ENCODE data around the gene TSEN15.
"Not testable (repeated sequence)": the region's sequence is repeated elsewhere in the genome, so short reads cannot be mapped to it uniquely, and the experiment has no call there.

Gene TSEN15

GRCh38 chr1:184096580-184096979 is 45.0 kb downstream of the TSEN15 start:
- not testable (repeated sequence) for DNase-seq (ENCODE audit: low read depth in 2 of 2)

DNA sequence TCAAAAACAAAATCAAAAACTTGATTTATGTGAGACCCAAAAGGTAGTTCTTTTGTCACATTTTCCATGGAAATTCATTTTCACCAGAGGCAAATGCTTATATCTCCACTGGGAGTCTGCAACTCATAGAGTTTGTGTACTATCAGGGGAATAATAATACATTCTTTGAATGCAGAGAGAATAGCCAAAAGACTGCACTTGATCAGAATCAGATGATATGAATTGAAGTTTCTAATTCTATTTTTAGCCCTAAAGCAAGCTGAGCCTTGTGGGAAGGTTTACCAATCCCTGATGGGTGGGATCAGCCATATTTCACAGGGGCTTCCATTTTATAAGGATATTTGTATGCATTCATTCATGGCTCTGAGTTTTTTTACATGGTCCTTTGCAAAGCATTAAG is 49.6 kb downstream of the TSEN15 start:
- DNase-seq (ENCODE audit: low read depth in 2 of 2): no peak

- no peak for DNase-seq (ENCODE audit: low read depth in 2 of 2)
These were observed 50.0 kb downstream of the TSEN15 start for GRCh38 chr1:184101571-184101970.

DNA sequence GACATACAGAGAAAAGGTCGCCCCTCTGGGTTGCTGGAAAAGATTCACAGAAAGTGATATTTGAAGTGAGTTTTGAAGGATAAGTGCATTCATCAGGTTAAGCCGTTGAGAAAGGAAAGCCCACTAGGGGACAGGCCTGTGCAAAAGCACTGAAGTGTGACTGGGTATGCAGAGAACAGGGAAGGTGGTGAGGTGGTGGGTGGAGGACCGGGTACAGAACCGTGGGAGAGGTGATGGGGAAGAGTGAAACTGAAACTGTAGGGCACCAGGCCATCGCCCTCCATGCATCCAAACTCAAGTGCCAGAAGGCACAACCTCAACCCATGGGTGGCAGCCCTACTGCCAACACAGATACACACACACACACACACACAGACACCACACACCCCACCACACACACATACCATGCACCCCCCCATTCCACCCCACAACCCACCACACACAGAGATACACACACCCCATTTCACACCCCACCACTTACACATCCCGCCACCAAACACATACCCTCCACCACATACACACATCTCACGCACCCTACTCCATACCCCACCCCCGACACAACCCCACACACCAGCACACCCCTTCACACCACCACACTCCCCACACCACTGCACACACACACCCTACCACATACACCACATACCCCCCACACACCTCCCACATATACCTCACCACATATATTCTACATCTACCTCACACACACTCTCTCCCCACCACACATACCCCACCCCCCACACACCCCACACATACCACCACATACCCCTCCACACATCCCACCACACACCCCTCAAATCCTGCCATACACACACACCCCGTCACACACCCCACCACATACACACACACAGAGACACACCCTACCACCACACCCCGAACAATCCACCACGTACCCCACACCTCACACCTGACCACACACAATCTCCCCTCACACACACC is 59.0 kb downstream of the TSEN15 start:
- no peak for DNase-seq (ENCODE audit: low read depth in 2 of 2)

GRCh38 chr1:184112176-184112948 is 60.8 kb downstream of the TSEN15 start:
- no peak for DNase-seq (ENCODE audit: low read depth in 2 of 2)

- DNase-seq (ENCODE audit: low read depth in 2 of 2): no peak
These were observed 61.7 kb downstream of the TSEN15 start for GRCh38 chr1:184113251-184113650.

DNA sequence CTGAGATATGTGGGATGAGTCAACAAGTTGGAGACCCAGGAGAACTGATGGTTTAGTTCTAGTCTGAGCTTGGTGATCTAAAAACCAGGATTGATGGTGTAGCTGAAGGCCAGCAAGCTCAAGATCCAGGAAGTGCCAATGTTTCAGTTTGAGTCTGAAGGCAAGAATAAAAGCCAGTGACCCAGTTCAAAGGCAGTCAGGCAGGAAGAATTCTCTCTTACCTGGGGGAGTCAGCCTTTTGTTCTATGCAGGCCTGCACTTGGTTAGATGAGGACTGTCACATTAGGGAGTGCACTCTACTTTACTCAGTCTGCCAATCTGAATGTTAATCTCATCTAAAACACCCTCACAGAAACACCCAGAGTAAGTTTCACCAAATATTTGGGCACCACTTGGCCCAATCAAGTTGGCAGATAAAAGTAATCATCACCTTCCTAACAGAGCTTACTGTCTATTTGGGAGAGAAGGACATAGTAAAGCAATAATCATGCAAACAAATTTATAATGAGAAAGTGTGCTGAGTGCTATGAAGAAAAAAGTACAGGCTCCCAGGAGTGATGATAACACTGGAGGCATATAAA is 63.4 kb downstream of the TSEN15 start:
- DNase-seq (ENCODE audit: low read depth in 2 of 2): no peak

DNA sequence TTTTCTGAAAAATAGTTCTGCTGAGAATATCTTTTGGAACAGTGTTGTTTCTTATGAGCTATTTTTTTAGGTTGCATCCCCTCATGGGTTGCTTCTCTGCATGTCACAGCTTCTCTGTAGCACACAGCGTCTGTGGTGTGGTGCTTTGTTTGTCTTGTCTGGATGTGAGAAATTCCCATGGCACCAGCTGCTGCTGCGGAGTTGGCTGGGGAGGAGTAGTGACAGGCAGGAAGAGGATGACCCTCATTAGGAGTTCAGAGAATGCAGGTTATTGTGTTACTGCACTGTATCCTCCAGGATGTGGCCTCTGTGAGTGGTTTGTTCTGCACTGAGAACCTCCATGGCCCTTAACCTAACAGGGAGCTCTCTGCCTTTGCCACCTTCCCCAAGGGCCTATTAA is 64.8 kb downstream of the TSEN15 start:
- DNase-seq (ENCODE audit: low read depth in 2 of 2): no peak

GRCh38 chr1:184118046-184118445 is 66.5 kb downstream of the TSEN15 start:
- no peak for DNase-seq (ENCODE audit: low read depth in 2 of 2)
